WERI-Rb-1 (cell line): ENCODE results near the gene SRSF6.
A peak's percentile ranks its signal among the peaks of the same experiment; 100 is the strongest.

Experiments used
- DNase-seq: peaks from one replicate; pipeline ENCODE4 v3.0.0-alpha.2; 2020
- H3K27ac ChIP-seq: fragments of 250-450 bp; sonication (Bioruptor Pico); 2 replicates; pipeline ENCODE4 v1.5.1; 2020; ENCODE audit warnings: mild to moderate bottlenecking, moderate library complexity
- H3K27me3 ChIP-seq: fragments of 250-450 bp; sonication (Bioruptor Pico); 2 replicates; pipeline ENCODE4 v1.5.1; 2021; ENCODE audit warnings: mild to moderate bottlenecking, low read depth, moderate library complexity; ENCODE audit not compliant: insufficient read depth, severe bottlenecking
- H3K36me3 ChIP-seq: fragments of 250-450 bp; sonication (Bioruptor Pico); 2 replicates; pipeline ENCODE4 v1.5.1; 2020; ENCODE audit warnings: mild to moderate bottlenecking, moderate library complexity
- H3K4me3 ChIP-seq: 2 replicates; pipeline ENCODE4 v1.5.1; 2011; ENCODE audit warnings: low read depth, mild to moderate bottlenecking, control low read depth, low read length
- H3K9me3 ChIP-seq: fragments of 250-450 bp; sonication (Bioruptor Pico); 2 replicates; pipeline ENCODE4 v1.5.1; 2021; ENCODE audit warnings: mild to moderate bottlenecking, moderate library complexity; ENCODE audit not compliant: severe bottlenecking
- TF ChIP-seq, protein P1 (sequence below): IDR thresholded peaks from 2 replicates; pipeline ENCODE4 v1.5.1; 2011; ENCODE audit warnings: low read depth, mild to moderate bottlenecking, control low read depth, inconsistent platforms, low read length

SRSF6 gene

DNA sequence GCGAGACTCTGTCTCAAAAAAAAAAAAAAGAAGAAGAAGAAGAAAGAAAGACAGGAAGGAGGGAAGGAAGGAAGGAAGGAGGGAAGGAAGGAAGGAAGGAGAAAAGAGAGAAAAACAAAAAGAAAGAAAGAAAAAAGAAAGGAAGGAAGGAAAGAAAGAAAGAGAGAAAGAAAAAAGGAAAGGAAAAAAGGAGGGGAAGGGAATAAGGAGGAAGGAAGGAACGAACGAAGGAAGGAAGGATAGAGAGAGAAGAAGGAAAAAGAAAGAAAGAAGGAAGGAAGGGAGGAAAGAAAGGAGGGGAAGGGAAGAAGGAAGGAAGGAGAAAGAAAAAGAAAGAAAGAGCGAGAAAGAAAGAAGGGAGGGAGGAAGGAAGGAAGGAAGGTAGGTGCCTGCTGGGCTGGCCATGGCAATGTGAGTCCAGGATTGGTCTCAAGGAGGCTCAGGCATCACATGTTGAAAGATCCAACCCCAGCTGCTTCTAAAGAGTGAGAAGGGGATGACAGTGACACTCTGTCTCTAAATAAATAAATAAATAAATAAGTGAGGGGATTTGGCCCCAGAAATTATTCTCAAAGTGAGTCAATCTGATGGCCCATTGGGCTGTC is 24.3 kb upstream of the SRSF6 start:
- Histone ChIP-seq H3K27me3 (no peaks in the 10 kb centered on the region), H3K4me3 (no peak overlapping the region), H3K9me3 (no peaks in the 10 kb centered on the region), H3K27ac (no peak overlapping the region), H3K36me3 (no peaks in the 10 kb centered on the region)
- DNase-seq = no peak
- TF ChIP-seq, protein P1, sequence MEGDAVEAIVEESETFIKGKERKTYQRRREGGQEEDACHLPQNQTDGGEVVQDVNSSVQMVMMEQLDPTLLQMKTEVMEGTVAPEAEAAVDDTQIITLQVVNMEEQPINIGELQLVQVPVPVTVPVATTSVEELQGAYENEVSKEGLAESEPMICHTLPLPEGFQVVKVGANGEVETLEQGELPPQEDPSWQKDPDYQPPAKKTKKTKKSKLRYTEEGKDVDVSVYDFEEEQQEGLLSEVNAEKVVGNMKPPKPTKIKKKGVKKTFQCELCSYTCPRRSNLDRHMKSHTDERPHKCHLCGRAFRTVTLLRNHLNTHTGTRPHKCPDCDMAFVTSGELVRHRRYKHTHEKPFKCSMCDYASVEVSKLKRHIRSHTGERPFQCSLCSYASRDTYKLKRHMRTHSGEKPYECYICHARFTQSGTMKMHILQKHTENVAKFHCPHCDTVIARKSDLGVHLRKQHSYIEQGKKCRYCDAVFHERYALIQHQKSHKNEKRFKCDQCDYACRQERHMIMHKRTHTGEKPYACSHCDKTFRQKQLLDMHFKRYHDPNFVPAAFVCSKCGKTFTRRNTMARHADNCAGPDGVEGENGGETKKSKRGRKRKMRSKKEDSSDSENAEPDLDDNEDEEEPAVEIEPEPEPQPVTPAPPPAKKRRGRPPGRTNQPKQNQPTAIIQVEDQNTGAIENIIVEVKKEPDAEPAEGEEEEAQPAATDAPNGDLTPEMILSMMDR = no peak

DNA sequence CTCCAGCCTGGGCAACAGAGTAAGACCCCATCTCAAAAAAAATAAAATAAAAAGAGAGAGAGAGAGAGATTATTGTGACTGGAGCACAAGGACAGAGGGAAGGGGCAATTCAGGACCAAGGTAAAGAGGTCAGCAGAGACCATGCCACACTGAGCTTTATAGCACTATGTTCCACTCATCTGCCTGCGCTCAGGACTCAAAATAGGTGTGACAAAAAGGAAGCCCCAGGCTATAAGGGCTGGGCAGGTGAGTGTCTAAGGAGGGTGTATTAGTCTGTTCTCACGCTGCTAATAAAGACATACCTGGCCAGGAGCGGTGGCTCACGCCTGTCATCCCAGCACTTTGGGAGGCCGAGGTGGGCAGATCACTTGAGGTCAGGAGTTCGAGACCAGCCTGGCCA is 23.1 kb upstream of the SRSF6 start:
- DNase-seq = no peak

DNA sequence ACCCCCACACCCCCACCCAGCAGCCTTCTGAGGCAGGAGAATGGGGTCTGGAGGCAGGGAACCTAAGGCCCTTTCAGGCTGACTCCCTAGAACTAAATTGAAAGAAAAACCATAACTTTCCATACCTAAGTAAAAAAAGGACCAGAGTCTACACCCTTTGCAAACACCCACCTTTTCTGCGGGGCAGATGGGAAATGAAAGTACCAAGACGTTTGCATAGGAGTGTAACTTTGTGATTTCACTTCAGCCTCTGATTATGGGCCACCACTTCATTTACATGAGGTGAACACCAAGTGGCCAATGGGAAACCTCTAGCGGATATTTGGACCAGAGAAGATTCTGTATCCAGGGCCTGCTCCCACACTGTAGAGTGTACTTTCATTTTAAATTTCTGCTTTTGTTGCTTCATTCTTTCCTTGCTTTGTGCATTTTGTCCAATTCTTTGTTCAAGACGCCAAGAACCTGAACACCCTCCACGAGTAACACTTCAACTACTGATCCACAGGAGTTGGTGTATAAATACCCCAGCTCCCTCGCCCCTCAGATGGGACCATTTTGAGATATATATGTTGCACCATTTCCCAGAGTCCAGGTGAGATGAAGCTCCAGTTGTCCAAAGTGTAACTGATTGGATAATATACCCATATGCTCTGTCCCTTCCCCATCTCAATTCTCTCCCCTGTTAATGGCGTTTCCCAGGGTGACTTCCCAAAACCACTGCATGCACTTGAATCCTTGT is 18.9 kb upstream of the SRSF6 start:
- H3K36me3 ChIP-seq = no peaks in the 10 kb centered on the region
- H3K27me3 ChIP-seq = no peaks in the 10 kb centered on the region
- H3K4me3 ChIP-seq = no peak overlapping the region
- no peaks in the 10 kb centered on the region for H3K9me3 ChIP-seq
- TF ChIP-seq, protein P1 = no peak
- no peak for DNase-seq
- H3K27ac ChIP-seq = no peak overlapping the region

More for the DNA sequence above, 23.1 kb upstream of the SRSF6 start:
- H3K36me3 ChIP-seq = no peaks in the 10 kb centered on the region
- no peak overlapping the region for H3K27ac ChIP-seq
- no peaks in the 10 kb centered on the region for H3K27me3 ChIP-seq
- TF ChIP-seq, protein P1 = no peak
- no peaks in the 10 kb centered on the region for H3K9me3 ChIP-seq
- no peak overlapping the region for H3K4me3 ChIP-seq

DNA sequence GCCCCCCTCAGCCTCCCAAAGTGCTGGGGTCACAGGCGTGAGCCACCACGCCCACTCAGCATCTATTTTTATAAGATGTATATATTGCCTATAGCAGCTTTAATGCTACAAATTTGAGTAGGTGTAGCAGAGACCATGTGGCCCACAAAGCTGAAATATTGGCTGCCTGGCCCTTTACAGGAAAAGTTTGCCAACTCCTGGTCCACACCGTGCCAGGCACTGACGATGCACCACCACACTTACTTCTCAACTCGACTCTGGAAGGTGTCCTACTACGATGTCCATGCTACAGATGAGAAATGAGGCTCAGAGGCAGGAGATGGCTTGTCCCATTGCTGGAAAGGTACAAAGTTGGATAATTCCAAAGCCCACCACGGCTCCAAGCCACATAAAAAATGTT is 17.2 kb upstream of the SRSF6 start:
- TF ChIP-seq, protein P1 = no peak
- Histone ChIP-seq H3K9me3 (no peaks in the 10 kb centered on the region), H3K27me3 (no peaks in the 10 kb centered on the region), H3K4me3 (no peak overlapping the region), H3K27ac (no peak overlapping the region), H3K36me3 (no peaks in the 10 kb centered on the region)
- DNase-seq = no peak

DNA sequence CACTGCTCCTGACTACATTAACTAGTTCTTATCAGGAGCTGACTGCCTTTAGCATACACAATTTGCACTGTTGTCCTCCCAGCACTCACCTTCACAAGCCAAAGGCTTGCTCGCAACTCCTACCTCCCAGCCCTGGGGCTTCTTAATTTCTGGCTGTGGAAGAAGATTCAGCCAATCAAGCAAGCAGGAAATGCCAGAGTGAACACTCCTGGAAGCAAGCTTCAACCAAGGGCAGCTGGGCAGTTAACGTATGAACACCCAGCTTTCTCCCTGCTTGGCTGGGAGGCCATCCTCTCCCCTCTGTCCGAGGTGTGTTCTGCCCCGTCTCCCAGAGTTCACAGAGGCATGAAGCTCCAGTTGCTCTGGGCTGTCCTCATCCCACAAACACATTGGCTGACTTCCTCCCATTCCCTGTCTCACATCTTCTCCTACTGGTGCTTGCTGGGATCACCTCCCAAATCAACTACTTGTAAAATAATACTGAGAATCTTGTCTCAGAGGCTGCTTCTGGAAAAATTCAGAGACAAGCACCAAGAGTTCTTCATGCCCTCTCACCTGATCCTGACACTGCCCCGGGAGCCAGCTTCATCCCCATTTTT is 15.3 kb upstream of the SRSF6 start:
- Histone ChIP-seq H3K4me3 (no peak overlapping the region), H3K9me3 (no peaks in the 10 kb centered on the region), H3K27me3 (no peaks in the 10 kb centered on the region), H3K36me3 (no peaks in the 10 kb centered on the region), H3K27ac (no peak overlapping the region)
- DNase-seq = no peak
- TF ChIP-seq, protein P1 = peak; percentile 55
